ENCODE measurements around the gene RND2.

The RND2 gene

GRCh38 chr17:43079641-43080302 lies 54.7 kb downstream of the RND2 start:
- DNase-seq (ENCODE audit: low read depth): no peak

Measured in iris pigment epithelial cell (primary cell).